BLaER1 (cell line): Measurements from ENCODE around the gene TSPAN5.

Source experiments
- H3K27ac ChIP-seq: shearing (Covaris generic); formaldehyde crosslinking; 2 replicates; pipeline ENCODE4 v1.8.1; 2022
- H3K27me3 ChIP-seq: shearing (Covaris generic); formaldehyde crosslinking; 2 replicates; pipeline ENCODE4 v1.8.1; 2022
- H3K36me3 ChIP-seq: shearing (Covaris generic); formaldehyde crosslinking; 2 replicates; pipeline ENCODE4 v1.8.1; 2022
- H3K4me1 ChIP-seq: shearing (Covaris generic); formaldehyde crosslinking; 2 replicates; pipeline ENCODE4 v1.8.1; 2022
- H3K4me2 ChIP-seq: shearing (Covaris generic); formaldehyde crosslinking; 2 replicates; pipeline ENCODE4 v1.8.1; 2022
- H3K4me3 ChIP-seq: shearing (Covaris generic); formaldehyde crosslinking; 2 replicates; pipeline ENCODE4 v1.8.1; 2022
- H3K9ac ChIP-seq: shearing (Covaris generic); formaldehyde crosslinking; 2 replicates; pipeline ENCODE4 v1.8.1; 2022
- H3K9me3 ChIP-seq: shearing (Covaris generic); formaldehyde crosslinking; 2 replicates; pipeline ENCODE4 v1.8.1; 2022
- H4K20me1 ChIP-seq: shearing (Covaris generic); formaldehyde crosslinking; 2 replicates; pipeline ENCODE4 v1.8.1; 2022
- Cebpa-rat ChIP-seq: shearing (Covaris generic); IDR thresholded peaks from 2 replicates; pipeline ENCODE4 v1.8.1; 2022

Gene TSPAN5

DNA sequence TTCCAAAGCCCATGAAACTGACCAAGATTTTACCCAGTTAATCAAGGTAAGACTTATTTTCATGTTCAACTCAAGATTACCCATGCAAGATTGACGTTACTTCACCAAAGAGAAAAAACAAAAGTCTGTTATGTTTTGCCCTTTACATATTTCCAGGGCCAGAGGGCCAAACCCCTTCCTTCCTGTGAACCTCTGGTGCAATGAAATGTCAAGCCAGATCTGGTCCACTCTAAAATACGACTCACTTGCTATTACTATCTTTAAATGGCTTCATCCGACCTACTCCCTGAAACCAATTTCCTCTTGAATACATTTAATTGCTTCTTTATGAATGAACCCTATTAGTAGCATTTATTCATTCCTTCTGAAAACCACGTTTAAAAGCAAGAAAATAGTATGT, 33.0 kb downstream of the TSPAN5 start:
- Histone ChIP-seq H3K4me1 (no peaks in the 10 kb centered on the region), H3K4me2 (no peak overlapping the region), H3K9ac (no peak overlapping the region), H4K20me1 (no peaks in the 10 kb centered on the region), H3K27me3 (no peaks in the 10 kb centered on the region), H3K36me3 (no peaks in the 10 kb centered on the region), H3K27ac (no peak overlapping the region), H3K4me3 (no peak overlapping the region), H3K9me3 (no peaks in the 10 kb centered on the region)
- TF ChIP-seq Cebpa-rat: no peak

DNA sequence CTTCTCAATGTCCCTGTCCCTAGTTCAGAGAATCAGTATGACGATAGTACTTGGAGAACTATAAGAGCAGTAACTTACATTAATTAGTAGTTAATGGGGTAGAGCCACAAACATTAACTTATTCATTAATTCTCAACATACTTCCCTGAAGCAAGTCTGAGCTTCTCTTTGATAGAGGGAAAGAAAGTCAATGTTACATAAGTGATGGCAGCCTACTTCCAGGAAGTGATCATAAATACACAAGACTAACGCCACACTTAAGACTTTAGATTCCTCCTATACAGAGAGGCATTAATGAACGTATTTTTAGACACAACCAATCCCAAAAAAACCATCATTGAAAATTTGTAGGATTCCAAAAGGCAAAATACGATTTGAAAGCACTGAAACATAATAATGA, 33.8 kb downstream of the TSPAN5 start:
- H3K9ac ChIP-seq: no peak overlapping the region
- no peaks in the 10 kb centered on the region for H3K9me3 ChIP-seq
- H3K4me1 ChIP-seq: no peaks in the 10 kb centered on the region
- TF ChIP-seq Cebpa-rat: no peak
- no peak overlapping the region for H3K27ac ChIP-seq
- no peaks in the 10 kb centered on the region for H3K27me3 ChIP-seq
- H3K36me3 ChIP-seq: no peaks in the 10 kb centered on the region
- H4K20me1 ChIP-seq: no peaks in the 10 kb centered on the region
- no peak overlapping the region for H3K4me2 ChIP-seq
- no peak overlapping the region for H3K4me3 ChIP-seq

DNA sequence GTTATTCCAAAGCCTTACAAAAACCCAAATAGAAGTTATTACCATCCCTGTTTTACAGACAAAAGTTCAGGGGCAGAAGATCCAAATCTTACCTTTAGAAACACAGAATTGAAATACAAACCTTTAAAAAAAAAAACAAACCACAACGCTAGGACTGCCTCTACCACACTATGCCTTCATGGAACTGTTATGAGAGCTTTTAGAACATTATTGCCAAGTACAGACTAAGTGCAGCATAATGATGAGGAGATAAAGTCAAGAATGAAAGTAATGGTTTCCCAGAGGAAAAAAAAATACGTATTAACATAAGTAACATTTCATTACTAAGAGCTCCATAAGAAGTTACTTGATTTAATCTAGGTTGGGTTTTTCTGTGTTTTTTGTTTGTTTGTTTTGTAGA, 34.3 kb downstream of the TSPAN5 start:
- no peak for TF ChIP-seq Cebpa-rat
- no peaks in the 10 kb centered on the region for H3K4me1 ChIP-seq

DNA sequence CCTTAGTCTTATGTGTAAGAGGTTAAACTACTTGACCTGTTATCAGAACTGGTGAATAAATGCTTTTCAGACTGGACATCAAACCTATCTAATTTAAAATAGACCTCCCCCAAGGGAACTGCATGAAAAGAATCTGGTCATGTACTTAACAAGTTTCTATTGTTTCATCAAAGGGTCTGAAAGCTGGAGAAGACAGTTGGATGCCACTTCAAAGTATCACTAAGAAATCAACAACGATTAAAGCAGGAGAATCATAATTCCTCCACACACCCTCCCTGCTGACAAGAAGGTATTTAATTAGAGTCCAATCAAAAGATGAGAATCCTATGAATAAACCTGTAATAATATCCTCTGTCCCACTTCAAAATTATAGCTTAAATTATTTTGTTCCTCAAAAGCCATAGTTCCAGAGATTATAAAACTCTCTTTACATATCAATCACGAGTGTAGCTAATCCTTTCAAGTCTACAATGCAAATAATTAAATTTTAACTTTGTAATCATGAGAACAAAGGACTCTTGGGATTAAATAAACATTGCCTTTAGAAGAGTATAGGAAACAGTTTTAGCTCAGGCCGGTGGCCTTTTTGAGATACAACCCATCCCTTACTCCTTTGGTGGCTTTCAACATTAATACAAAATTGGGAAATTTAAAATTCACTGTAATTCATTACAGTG, 35.1 kb downstream of the TSPAN5 start:
- Histone ChIP-seq H3K4me1 (no peaks in the 10 kb centered on the region), H4K20me1 (no peaks in the 10 kb centered on the region), H3K36me3 (no peaks in the 10 kb centered on the region), H3K27me3 (no peaks in the 10 kb centered on the region), H3K9me3 (no peaks in the 10 kb centered on the region), H3K4me3 (no peak overlapping the region), H3K27ac (no peak overlapping the region), H3K4me2 (no peak overlapping the region), H3K9ac (no peak overlapping the region)
- no peak for TF ChIP-seq Cebpa-rat

More for the DNA sequence above, 34.3 kb downstream of the TSPAN5 start:
- H3K9me3 ChIP-seq: no peaks in the 10 kb centered on the region
- H3K36me3 ChIP-seq: no peaks in the 10 kb centered on the region
- no peak overlapping the region for H3K4me3 ChIP-seq
- no peak overlapping the region for H3K9ac ChIP-seq
- no peak overlapping the region for H3K27ac ChIP-seq
- no peaks in the 10 kb centered on the region for H4K20me1 ChIP-seq
- H3K4me2 ChIP-seq: no peak overlapping the region
- no peaks in the 10 kb centered on the region for H3K27me3 ChIP-seq

DNA sequence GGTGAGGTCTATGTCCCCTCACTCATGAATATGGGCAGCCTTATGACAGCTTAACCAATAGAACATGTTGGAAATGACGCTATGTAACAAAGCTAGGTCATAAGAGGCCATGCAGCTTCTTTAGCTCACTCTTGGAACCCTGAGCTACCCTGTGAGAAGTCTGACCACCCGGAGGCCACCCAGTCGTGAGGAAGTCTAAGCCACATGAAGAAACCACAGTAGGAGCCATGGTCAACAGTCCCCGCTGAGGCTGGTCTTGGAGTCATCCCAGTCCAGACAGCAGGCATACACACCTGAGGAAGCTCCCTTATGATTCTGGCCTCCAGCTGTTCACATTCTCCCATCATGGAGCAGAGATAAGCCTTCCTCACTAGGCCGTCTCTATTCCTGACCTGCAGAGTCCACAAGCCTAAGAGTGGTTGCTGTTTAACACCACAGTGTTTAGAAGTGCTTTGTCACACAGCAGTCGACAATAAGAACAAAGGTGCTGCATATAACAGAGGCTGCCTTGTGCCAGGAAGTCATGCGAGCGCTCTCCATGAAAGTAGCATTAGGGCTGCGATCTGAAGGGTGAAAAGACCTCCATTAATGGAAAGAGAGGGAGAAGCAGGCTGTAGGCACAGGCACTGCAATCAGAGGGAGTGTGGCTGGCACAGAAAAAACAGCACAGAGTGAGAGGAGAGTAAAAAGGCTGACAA, 38.2 kb downstream of the TSPAN5 start:
- Histone ChIP-seq H3K4me2 (no peak overlapping the region), H3K4me1 (no peaks in the 10 kb centered on the region), H3K9ac (no peak overlapping the region), H3K27ac (no peak overlapping the region), H3K27me3 (no peaks in the 10 kb centered on the region), H4K20me1 (no peaks in the 10 kb centered on the region), H3K9me3 (no peaks in the 10 kb centered on the region), H3K36me3 (no peaks in the 10 kb centered on the region), H3K4me3 (no peak overlapping the region)
- no peak for TF ChIP-seq Cebpa-rat

DNA sequence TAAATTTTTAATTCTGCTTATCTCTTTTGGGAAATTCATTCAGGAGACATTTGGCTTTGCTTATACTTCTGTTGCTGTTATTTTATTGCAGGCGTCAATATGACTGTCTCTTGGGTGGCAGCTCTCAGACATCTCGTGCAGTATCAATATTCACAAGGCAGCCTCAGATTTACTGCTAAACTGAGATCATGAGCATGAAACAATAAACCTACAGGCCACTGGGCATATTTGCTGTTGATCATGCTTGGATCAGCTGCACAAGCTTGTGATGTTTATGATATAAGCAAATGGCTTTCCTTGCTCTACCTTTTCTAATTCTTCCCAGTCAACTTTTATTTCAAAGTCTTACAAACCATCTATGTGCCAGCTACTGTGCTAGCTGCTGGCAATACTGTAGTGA, 39.2 kb downstream of the TSPAN5 start:
- Histone ChIP-seq H3K27me3 (no peaks in the 10 kb centered on the region), H3K9ac (no peak overlapping the region), H3K4me3 (no peak overlapping the region), H3K4me1 (no peaks in the 10 kb centered on the region), H3K4me2 (no peak overlapping the region), H3K36me3 (no peaks in the 10 kb centered on the region), H3K9me3 (no peaks in the 10 kb centered on the region), H3K27ac (no peak overlapping the region), H4K20me1 (no peaks in the 10 kb centered on the region)
- no peak for TF ChIP-seq Cebpa-rat

DNA sequence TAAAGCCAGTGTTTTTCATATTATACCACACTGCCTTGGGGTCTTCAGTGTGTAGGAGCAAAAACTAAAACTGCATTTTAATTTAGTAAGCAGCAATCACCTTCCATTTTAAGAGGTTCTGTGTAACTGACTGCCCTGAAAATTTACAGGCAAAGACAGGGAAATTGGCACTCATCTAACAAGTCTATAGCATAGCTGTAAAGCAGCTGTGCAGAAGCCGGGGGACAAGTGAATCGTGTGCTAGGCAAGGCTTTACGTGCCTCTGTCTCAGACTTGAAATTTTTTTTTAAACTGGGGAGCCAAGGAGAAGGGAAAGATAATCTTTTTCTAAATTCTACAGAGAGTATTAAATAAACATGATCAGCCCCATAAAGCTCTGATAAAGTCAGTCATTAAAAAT, 39.7 kb downstream of the TSPAN5 start:
- Histone ChIP-seq H3K9me3 (no peaks in the 10 kb centered on the region), H3K27me3 (no peaks in the 10 kb centered on the region), H3K9ac (no peak overlapping the region), H3K4me1 (no peaks in the 10 kb centered on the region), H3K4me3 (no peak overlapping the region), H3K36me3 (no peaks in the 10 kb centered on the region), H3K27ac (no peak overlapping the region), H3K4me2 (no peak overlapping the region), H4K20me1 (no peaks in the 10 kb centered on the region)
- TF ChIP-seq Cebpa-rat: no peak

DNA sequence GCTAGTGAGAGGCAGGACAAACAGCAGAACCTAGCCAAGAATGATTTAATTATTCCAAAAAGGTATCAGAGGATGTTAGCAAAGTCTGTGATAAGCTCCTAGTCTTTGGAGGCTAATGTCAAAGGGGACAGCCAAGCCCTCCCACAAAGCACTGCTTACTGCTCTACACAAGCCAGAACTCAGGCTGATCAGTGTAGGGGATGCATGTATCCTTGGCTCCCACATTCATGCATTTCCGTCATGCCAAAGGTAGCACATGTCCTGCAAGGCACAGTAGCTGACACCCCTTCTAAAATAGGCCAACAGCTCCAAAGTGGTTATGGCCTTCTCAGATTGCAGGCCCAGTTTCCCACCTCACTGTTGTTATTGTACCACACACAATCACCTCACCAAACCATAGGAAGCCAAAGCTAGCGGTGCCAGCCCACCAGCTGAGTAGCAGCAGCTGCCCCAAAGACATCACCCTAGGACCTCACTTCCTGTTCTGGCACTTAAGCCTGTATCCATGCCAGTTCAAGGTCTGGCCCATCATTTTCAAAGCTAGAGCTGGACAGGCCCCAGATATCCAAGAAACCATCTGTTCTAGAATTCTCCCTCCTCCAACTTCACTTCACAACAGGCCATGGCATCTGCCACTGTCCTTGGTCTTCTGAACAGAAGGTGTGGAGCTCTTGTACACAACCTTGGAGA, 40.9 kb downstream of the TSPAN5 start:
- no peak overlapping the region for H3K4me3 ChIP-seq
- no peaks in the 10 kb centered on the region for H3K4me1 ChIP-seq
- no peaks in the 10 kb centered on the region for H4K20me1 ChIP-seq
- TF ChIP-seq Cebpa-rat: no peak
- H3K9ac ChIP-seq: no peak overlapping the region
- no peak overlapping the region for H3K4me2 ChIP-seq
- H3K27ac ChIP-seq: no peak overlapping the region
- no peaks in the 10 kb centered on the region for H3K36me3 ChIP-seq
- H3K9me3 ChIP-seq: no peaks in the 10 kb centered on the region
- H3K27me3 ChIP-seq: no peaks in the 10 kb centered on the region

DNA sequence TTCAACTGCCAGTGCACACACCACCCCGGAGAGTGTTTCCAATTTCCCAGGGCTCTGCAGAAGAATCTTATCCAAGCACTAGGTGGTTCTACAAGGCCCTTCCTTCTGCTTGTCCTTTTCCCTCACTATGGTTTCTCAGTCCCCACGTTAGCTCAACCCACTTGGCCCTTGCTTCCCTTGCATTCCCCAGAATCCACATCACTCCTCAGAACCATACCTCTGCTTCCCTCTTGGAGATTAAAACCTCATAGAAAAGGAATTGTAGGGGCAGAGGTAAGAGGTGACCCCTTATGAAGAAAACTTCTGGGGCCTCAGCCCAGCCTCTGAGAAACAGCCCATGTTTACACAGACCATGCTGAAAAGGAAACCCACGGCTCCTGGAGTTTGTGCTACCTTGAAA, 42.4 kb downstream of the TSPAN5 start:
- TF ChIP-seq Cebpa-rat: no peak
- Histone ChIP-seq H4K20me1 (no peaks in the 10 kb centered on the region), H3K4me3 (no peak overlapping the region), H3K4me2 (no peak overlapping the region), H3K4me1 (no peaks in the 10 kb centered on the region), H3K27ac (no peak overlapping the region), H3K9ac (no peak overlapping the region), H3K9me3 (no peaks in the 10 kb centered on the region), H3K36me3 (no peaks in the 10 kb centered on the region), H3K27me3 (no peaks in the 10 kb centered on the region)

DNA sequence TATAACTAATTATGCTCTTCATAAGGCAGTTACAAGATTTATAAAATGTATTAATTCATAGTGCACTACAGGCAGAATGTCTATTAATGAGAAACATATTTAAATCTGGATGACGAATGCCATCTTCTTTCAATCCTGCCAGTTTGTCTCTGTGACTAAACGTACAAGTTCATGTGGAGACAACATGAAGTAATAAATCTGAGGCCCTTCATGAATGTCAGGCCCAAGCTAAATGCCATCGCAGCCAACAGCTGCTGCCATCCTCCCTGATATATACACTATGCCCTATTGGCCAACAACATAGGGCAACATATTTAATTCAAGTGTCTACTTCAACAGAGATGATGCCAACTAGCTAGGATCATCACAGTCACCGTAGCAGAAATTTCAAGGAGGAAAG, 43.7 kb downstream of the TSPAN5 start:
- TF ChIP-seq Cebpa-rat: no peak
- H3K4me3 ChIP-seq: no peak overlapping the region
- H3K9me3 ChIP-seq: no peaks in the 10 kb centered on the region
- H3K9ac ChIP-seq: no peak overlapping the region
- no peaks in the 10 kb centered on the region for H3K27me3 ChIP-seq
- no peaks in the 10 kb centered on the region for H4K20me1 ChIP-seq
- no peak overlapping the region for H3K27ac ChIP-seq
- H3K4me1 ChIP-seq: no peaks in the 10 kb centered on the region
- H3K4me2 ChIP-seq: no peak overlapping the region
- H3K36me3 ChIP-seq: no peaks in the 10 kb centered on the region
